C4-2B (cell line): Measurements from ENCODE around the gene KCNAB1.

Experiments
- CTCF ChIP-seq: fragments of 450-650 bp; conservative IDR thresholded peaks from 2 replicates; pipeline ENCODE4 v1.5.1; 2017; ENCODE audit warnings: mild to moderate bottlenecking
- ZFX ChIP-seq: fragments of 450-650 bp; IDR thresholded peaks from 2 replicates; pipeline ENCODE4 v1.6.1; 2017

- no peak for TF ChIP-seq CTCF
- TF ChIP-seq ZFX, result no peak
Measured at GRCh38 chr3:156148345-156148945, 28.1 kb downstream of the KCNAB1 start.
